ENCODE results near the gene PLPPR5.

The PLPPR5 gene

DNA sequence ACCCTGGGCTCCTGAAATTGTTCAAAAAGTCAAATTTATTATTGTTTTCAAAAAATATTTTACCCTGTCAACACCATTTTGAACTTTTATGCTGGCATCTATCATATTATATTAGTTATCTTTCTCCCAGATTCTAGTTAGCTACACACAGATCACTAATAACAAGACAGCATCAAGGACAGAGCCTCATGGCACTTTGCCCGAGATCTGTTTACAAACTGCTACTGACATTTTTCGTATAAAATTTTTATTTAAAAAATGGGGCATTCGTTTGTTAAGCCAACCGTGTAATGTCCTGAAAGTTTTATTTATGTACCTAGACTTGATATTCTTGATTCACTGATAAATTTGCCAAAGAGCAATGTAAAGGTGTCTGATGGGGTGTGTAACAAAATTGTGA is 78.1 kb downstream of the PLPPR5 start:
- no peak overlapping the region for H3K4me3 ChIP-seq (ENCODE audit: low read length)
- no peaks in the 10 kb centered on the region for H3K4me1 ChIP-seq (ENCODE audit: control insufficient read depth, insufficient read depth, low read length)
- no peak overlapping the region for H3K9ac ChIP-seq (ENCODE audit: low read length)
- H3K36me3 ChIP-seq (ENCODE audit: control insufficient read depth, insufficient read depth, low read length) = no peaks in the 10 kb centered on the region
- H3K9me3 ChIP-seq (ENCODE audit: control insufficient read depth, low read length) = no peaks in the 10 kb centered on the region
- H3K27me3 ChIP-seq (ENCODE audit: control insufficient read depth, insufficient read depth, low read length) = no peaks in the 10 kb centered on the region

DNA sequence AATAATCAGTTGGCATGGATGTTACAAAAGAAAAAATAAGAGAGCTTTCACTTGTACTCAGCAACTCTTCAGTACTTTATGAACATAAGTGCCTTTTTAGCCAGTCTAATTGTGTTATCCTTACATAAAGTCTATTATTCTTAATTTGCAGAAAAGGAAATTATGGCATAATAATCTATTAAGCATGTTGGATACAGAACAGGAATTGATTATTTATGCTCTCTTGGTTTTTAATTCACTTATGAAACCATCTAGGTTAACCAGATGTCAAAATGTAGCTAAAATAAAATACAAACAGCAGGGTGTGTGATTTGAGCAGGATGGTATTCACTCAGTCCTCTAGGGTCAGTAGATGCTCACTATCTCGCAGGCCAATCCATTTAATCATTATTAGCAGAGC is 79.7 kb downstream of the PLPPR5 start:
- no peaks in the 10 kb centered on the region for H3K9me3 ChIP-seq (ENCODE audit: control insufficient read depth, low read length)
- H3K4me1 ChIP-seq (ENCODE audit: control insufficient read depth, insufficient read depth, low read length) = no peaks in the 10 kb centered on the region
- no peak overlapping the region for H3K9ac ChIP-seq (ENCODE audit: low read length)
- H3K4me3 ChIP-seq (ENCODE audit: low read length) = no peak overlapping the region
- no peaks in the 10 kb centered on the region for H3K27me3 ChIP-seq (ENCODE audit: control insufficient read depth, insufficient read depth, low read length)
- no peaks in the 10 kb centered on the region for H3K36me3 ChIP-seq (ENCODE audit: control insufficient read depth, insufficient read depth, low read length)

DNA sequence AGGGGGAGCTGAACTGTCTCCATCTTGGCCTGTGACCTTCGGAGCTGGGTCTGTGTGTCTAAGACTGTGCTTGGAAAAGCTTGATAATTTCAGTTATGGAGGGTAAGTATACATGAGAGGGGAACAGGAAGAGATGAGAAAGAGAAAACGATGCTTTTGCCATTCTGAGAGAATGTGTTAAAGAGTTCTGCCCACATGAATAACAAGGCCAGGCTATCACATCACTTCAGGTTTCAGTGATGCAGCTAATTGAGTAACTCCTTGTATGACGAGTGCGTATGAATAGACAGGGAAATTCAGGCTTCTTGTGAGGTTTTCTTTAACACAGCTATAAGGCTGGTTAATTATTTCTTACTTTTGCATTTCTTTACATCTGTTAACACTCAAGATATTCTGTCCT is 81.0 kb downstream of the PLPPR5 start:
- Histone ChIP-seq H3K9me3 (ENCODE audit: control insufficient read depth, low read length) (no peaks in the 10 kb centered on the region), H3K4me3 (ENCODE audit: low read length) (no peak overlapping the region), H3K4me1 (ENCODE audit: control insufficient read depth, insufficient read depth, low read length) (no peaks in the 10 kb centered on the region), H3K27me3 (ENCODE audit: control insufficient read depth, insufficient read depth, low read length) (no peaks in the 10 kb centered on the region), H3K9ac (ENCODE audit: low read length) (no peak overlapping the region), H3K36me3 (ENCODE audit: control insufficient read depth, insufficient read depth, low read length) (no peaks in the 10 kb centered on the region)

DNA sequence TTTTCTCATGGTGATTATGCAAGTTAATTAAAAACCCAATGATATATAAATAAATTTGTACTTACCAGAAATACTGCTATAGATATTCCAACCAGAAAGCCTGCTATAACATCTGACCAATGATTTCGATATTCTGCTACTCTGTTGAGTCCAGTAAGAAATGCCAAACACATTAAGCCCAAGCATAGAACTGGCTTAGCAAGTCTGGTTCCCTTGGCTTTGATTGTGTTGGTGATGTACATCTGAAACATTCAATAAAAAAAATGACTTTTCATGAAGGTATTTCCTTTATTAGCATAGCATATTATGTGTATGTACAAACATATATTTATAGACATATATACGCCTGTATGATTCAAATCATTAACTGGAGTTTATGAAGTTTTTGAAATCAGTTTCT is 82.8 kb downstream of the PLPPR5 start:
- H3K4me1 ChIP-seq (ENCODE audit: control insufficient read depth, insufficient read depth, low read length) = no peaks in the 10 kb centered on the region
- no peak overlapping the region for H3K4me3 ChIP-seq (ENCODE audit: low read length)
- no peak overlapping the region for H3K9ac ChIP-seq (ENCODE audit: low read length)
- no peaks in the 10 kb centered on the region for H3K9me3 ChIP-seq (ENCODE audit: control insufficient read depth, low read length)
- H3K27me3 ChIP-seq (ENCODE audit: control insufficient read depth, insufficient read depth, low read length) = no peaks in the 10 kb centered on the region
- H3K36me3 ChIP-seq (ENCODE audit: control insufficient read depth, insufficient read depth, low read length) = no peaks in the 10 kb centered on the region

DNA sequence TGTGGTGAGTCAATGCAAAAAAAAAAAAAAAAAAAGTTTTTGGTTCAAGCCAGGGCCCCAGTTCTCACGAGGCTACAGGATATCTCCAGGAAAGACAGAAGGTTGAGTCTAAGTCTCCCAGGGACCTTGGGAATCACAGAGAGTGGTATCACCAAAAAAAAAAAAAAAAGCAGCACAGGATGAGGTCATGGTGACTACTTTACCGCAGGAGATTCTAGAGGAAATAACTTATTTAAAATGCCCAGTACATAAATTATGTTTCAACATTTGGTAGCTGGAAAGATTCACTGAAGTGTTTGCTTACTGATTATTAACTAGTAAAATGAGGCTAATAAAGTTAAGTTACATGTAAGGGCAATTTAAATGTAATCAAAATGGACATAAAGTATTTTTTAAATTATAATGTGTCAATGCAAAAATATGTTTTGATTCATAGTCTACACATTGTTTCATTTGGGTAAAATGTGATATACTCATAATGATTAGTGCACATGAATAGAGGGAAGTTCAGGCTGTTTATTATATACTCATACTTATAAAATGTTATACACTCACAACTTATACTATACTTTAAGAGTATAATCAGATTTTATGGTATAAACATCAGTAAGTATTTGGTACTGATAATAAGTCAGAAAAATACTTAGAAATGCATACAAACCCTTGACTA is 84.1 kb downstream of the PLPPR5 start:
- Histone ChIP-seq H3K4me3 (ENCODE audit: low read length) (no peak overlapping the region), H3K27me3 (ENCODE audit: control insufficient read depth, insufficient read depth, low read length) (no peaks in the 10 kb centered on the region), H3K9me3 (ENCODE audit: control insufficient read depth, low read length) (no peaks in the 10 kb centered on the region), H3K4me1 (ENCODE audit: control insufficient read depth, insufficient read depth, low read length) (no peaks in the 10 kb centered on the region), H3K36me3 (ENCODE audit: control insufficient read depth, insufficient read depth, low read length) (no peaks in the 10 kb centered on the region), H3K9ac (ENCODE audit: low read length) (no peak overlapping the region)

DNA sequence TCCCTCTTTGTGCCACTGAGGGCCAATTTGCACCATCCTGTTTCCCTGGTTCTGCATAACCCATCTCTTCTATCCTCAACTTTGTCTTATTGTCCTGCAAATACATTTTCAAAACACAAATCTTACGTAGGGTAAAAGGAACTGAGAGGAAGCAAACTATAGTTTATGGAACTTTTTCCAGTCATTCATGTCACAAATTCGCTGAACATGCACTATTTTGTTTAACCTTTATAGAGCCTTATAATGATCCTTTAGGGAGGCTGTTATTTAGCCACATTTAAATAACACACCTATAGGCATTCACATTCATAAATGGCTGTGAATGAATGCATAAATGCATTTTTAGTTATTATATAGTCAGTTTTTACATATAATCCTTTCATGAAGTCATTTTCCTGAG is 85.0 kb downstream of the PLPPR5 start:
- Histone ChIP-seq H3K4me1 (ENCODE audit: control insufficient read depth, insufficient read depth, low read length) (no peaks in the 10 kb centered on the region), H3K9me3 (ENCODE audit: control insufficient read depth, low read length) (no peaks in the 10 kb centered on the region), H3K9ac (ENCODE audit: low read length) (no peak overlapping the region), H3K27me3 (ENCODE audit: control insufficient read depth, insufficient read depth, low read length) (no peaks in the 10 kb centered on the region), H3K36me3 (ENCODE audit: control insufficient read depth, insufficient read depth, low read length) (no peaks in the 10 kb centered on the region), H3K4me3 (ENCODE audit: low read length) (no peak overlapping the region)

DNA sequence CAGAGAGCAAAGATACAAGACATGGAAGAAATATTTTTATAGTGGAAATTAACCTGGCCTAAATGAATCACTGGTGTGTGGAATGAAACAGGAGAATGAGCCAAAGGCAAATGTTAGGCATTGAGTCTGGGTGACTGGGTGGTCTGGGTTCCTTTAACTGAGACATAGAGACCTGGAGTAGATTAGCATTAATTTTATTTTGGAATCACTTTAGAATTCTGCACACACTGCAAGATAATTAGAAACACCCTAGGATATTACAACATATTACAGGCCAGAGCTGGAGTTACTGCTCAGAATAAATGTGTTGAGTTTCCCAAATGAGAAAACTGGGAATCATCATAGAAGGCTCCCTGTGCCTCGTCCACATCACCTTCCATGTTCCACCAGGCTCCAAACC is 85.5 kb downstream of the PLPPR5 start:
- Histone ChIP-seq H3K9ac (ENCODE audit: low read length) (no peak overlapping the region), H3K4me3 (ENCODE audit: low read length) (no peak overlapping the region), H3K9me3 (ENCODE audit: control insufficient read depth, low read length) (no peaks in the 10 kb centered on the region), H3K36me3 (ENCODE audit: control insufficient read depth, insufficient read depth, low read length) (no peaks in the 10 kb centered on the region), H3K27me3 (ENCODE audit: control insufficient read depth, insufficient read depth, low read length) (no peaks in the 10 kb centered on the region), H3K4me1 (ENCODE audit: control insufficient read depth, insufficient read depth, low read length) (no peaks in the 10 kb centered on the region)

DNA sequence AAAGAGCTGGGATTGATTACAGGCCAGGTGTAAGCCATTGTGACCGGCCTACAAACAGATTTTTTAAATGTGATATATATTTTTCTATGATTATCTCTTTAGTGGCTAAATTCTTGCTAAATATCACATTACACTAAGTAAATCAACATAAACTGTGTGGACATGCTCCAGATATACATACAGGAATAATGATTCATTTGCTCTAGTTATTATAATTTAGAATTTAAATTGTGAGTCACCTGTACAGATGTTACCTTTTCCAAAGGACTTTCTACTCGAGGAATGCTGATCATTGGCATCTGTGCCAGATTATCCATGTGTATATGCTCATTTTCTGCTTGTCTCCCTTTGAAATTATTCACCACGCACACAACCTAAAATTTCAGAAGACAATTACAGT is 90.1 kb downstream of the PLPPR5 start:
- Histone ChIP-seq H3K9ac (ENCODE audit: low read length) (no peak overlapping the region), H3K4me1 (ENCODE audit: control insufficient read depth, insufficient read depth, low read length) (no peaks in the 10 kb centered on the region), H3K9me3 (ENCODE audit: control insufficient read depth, low read length) (no peaks in the 10 kb centered on the region), H3K4me3 (ENCODE audit: low read length) (no peak overlapping the region), H3K27me3 (ENCODE audit: control insufficient read depth, insufficient read depth, low read length) (no peaks in the 10 kb centered on the region), H3K36me3 (ENCODE audit: control insufficient read depth, insufficient read depth, low read length) (no peaks in the 10 kb centered on the region)

DNA sequence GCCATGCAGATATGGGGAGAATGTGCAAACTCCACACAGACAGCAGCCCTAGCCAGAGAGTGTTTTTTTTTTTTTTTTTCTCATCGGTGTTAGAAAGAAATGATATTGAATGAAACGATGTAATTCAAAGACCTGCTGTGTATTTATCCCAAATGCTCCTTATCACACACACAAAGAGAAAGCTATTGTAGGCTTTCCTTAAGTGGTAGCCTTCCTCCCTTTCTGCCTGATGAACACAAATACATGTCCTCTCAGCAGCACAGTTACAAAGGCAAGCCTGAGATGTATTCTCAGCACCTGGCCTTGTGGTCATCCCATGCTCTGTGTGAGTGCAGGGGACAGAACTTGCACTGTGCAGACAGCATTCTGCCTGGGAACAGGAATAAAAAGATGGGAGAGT is 93.8 kb downstream of the PLPPR5 start:
- Histone ChIP-seq H3K4me1 (ENCODE audit: control insufficient read depth, insufficient read depth, low read length) (no peaks in the 10 kb centered on the region), H3K9ac (ENCODE audit: low read length) (no peak overlapping the region), H3K9me3 (ENCODE audit: control insufficient read depth, low read length) (no peaks in the 10 kb centered on the region), H3K27me3 (ENCODE audit: control insufficient read depth, insufficient read depth, low read length) (no peaks in the 10 kb centered on the region), H3K36me3 (ENCODE audit: control insufficient read depth, insufficient read depth, low read length) (no peaks in the 10 kb centered on the region), H3K4me3 (ENCODE audit: low read length) (no peak overlapping the region)

DNA sequence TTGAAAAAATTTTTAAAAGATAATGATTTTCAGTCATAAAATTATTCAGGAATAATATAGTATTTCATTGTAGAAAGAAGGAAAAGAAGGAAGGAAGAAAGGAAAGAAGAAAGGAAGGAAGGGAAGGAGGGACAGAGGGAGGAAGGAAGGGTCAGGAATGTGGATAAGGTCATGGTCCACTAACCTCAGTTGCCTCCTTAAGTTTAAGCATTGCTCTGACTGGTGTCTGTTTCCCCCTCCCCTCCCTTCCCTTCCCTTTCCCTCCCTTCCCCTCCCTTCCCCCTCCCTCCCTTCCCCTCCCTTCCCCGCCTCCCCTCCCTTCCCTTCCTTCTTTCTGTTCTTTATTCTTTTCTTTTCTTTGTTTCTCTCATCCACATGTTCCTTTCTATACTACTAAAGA is 95.7 kb downstream of the PLPPR5 start:
- Histone ChIP-seq H3K9me3 (ENCODE audit: control insufficient read depth, low read length) (no peaks in the 10 kb centered on the region), H3K36me3 (ENCODE audit: control insufficient read depth, insufficient read depth, low read length) (no peaks in the 10 kb centered on the region), H3K4me1 (ENCODE audit: control insufficient read depth, insufficient read depth, low read length) (no peaks in the 10 kb centered on the region), H3K4me3 (ENCODE audit: low read length) (no peak overlapping the region), H3K9ac (ENCODE audit: low read length) (no peak overlapping the region), H3K27me3 (ENCODE audit: control insufficient read depth, insufficient read depth, low read length) (no peaks in the 10 kb centered on the region)

DNA sequence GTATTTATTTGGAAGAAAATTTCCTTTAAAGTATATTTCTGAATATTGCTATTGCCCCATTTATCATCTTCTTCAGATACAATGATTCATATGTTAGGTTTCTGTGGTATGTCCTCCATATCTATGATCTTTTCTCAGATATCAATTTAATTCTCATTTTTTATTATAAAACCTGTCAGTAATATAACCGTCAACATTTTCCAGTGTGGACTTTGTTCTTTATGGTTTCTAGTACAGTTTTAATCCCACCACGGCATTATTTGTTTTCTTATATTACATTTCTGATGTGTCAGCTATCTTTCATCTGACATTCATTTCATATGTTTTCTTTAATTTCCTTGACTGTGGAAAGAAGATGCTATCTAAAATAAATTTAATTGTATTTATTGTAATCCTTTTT is 97.9 kb downstream of the PLPPR5 start:
- no peaks in the 10 kb centered on the region for H3K36me3 ChIP-seq (ENCODE audit: control insufficient read depth, insufficient read depth, low read length)
- no peaks in the 10 kb centered on the region for H3K27me3 ChIP-seq (ENCODE audit: control insufficient read depth, insufficient read depth, low read length)
- no peaks in the 10 kb centered on the region for H3K9me3 ChIP-seq (ENCODE audit: control insufficient read depth, low read length)
- no peaks in the 10 kb centered on the region for H3K4me1 ChIP-seq (ENCODE audit: control insufficient read depth, insufficient read depth, low read length)
- H3K4me3 ChIP-seq (ENCODE audit: low read length) = no peak overlapping the region
- H3K9ac ChIP-seq (ENCODE audit: low read length) = no peak overlapping the region

DNA sequence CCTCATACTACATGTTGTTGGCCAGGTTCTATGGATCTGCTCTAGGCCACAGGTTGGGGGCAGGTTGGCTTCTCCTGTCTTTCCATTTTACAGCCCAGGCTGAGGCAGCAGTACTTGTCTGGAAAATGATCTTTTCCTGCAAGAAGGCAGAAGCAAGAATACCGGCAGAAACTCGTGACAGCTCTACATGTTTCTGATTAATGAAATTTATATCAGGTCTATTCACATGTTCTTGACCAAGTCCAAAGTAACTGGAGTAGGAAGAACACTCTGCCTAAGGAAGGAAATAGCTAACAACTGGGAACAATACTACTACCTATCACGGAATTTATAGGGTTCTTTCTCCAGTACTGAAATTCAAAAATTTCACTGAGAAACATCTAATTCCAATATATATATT is 98.3 kb downstream of the PLPPR5 start:
- no peaks in the 10 kb centered on the region for H3K27me3 ChIP-seq (ENCODE audit: control insufficient read depth, insufficient read depth, low read length)
- H3K36me3 ChIP-seq (ENCODE audit: control insufficient read depth, insufficient read depth, low read length) = no peaks in the 10 kb centered on the region
- H3K9ac ChIP-seq (ENCODE audit: low read length) = no peak overlapping the region
- H3K4me1 ChIP-seq (ENCODE audit: control insufficient read depth, insufficient read depth, low read length) = no peaks in the 10 kb centered on the region
- no peaks in the 10 kb centered on the region for H3K9me3 ChIP-seq (ENCODE audit: control insufficient read depth, low read length)
- no peak overlapping the region for H3K4me3 ChIP-seq (ENCODE audit: low read length)

DNA sequence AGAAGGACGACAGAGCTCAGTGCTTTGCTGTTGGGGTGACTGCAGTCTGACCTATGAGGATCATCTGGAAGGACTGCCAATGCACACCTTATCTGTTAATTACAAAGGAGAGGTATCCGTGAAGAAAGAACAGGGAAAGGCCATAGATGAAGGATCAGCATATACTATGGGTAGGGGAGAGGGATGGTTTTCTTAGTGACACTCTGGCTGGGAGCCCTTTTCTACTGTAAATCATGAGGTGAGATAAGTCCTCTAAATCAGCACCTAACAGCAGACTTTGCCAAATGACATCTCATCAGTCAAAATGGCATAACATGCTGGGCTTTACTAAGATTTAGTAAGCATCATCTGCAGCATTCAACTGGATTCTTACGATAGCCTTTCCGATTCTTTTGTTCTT is 100.0 kb downstream of the PLPPR5 start:
- H3K9ac ChIP-seq (ENCODE audit: low read length) = no peak overlapping the region

More for the DNA sequence above, 100.0 kb downstream of the PLPPR5 start:
- Histone ChIP-seq H3K4me3 (ENCODE audit: low read length) (no peak overlapping the region), H3K36me3 (ENCODE audit: control insufficient read depth, insufficient read depth, low read length) (no peaks in the 10 kb centered on the region), H3K9me3 (ENCODE audit: control insufficient read depth, low read length) (no peaks in the 10 kb centered on the region), H3K4me1 (ENCODE audit: control insufficient read depth, insufficient read depth, low read length) (no peaks in the 10 kb centered on the region), H3K27me3 (ENCODE audit: control insufficient read depth, insufficient read depth, low read length) (no peaks in the 10 kb centered on the region)
